Measurements from ENCODE around the gene ICAM2. TPM values are rescaled to one million over a fixed set of nuclear protein-coding genes. Genes with fewer than 3 reads are reported as not detected.

Gene ICAM2
- total RNA-seq, 4 donors from 2014 or later: 22.4 to 75.1 (median 58.1) TPM

DNA sequence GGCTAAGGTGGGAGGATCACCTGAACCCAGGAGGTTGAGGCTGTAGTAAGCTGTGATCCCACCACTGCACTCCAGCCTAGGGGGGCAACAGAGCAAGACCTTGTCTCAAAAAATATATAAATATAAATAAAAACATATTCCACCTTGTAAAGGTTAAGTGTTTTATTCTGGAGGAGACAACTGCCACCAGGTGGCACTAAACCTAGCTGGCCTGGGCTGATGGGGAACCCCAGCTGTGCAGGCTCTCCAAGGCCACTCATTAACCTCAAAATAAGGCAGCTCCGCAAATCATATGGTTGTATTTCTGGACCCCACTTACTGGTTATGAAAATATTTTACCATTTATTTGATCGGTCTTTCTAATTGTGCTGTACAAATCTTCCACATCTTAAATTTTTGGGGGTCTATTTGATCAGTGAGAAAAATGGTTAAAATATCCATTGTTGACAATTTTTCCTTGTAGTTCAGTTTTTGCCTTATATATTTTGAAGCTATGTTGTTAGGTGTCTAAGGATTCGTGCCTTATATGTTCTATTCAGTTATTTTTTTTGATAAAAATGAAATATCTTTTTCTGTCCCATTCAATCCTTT lies 8.5 kb upstream of the ICAM2 start:
- intact Hi-C loops (cut with DNase I): loop anchor here (1.0 kb wide), 1 partner anchor 104 kb away; no protein-coding TSS in a partner anchor
- Histone ChIP-seq H3K9me3 (no peaks in the 10 kb centered on the region), H3K27me3 (peaks cover 0 to 6% (median 2%) of the 10 kb centered on the region in 4 donors), H3K27ac (replicated peaks in 1 of 4) (no peak overlapping the region), H3K36me3 (no peaks in the 10 kb centered on the region), H3K4me3 (no peak overlapping the region), H3K4me1 (peaks cover 3 to 12% (median 11%) of the 10 kb centered on the region in 4 donors)
- 31% methylated on average over 3 of the region's 3 CpGs for WGBS
- DNase-seq (ENCODE audit: extremely low spot score): no peak
- TF ChIP-seq POLR2A (IDR thresholded peaks at IDR 0.05; ENCODE audit: low read depth): no peak
- TF ChIP-seq, protein P1, sequence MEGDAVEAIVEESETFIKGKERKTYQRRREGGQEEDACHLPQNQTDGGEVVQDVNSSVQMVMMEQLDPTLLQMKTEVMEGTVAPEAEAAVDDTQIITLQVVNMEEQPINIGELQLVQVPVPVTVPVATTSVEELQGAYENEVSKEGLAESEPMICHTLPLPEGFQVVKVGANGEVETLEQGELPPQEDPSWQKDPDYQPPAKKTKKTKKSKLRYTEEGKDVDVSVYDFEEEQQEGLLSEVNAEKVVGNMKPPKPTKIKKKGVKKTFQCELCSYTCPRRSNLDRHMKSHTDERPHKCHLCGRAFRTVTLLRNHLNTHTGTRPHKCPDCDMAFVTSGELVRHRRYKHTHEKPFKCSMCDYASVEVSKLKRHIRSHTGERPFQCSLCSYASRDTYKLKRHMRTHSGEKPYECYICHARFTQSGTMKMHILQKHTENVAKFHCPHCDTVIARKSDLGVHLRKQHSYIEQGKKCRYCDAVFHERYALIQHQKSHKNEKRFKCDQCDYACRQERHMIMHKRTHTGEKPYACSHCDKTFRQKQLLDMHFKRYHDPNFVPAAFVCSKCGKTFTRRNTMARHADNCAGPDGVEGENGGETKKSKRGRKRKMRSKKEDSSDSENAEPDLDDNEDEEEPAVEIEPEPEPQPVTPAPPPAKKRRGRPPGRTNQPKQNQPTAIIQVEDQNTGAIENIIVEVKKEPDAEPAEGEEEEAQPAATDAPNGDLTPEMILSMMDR (IDR thresholded peaks at IDR 0.05): peak; percentile 63 to 80 (median 78)
- peak in 1 of 2 donors; percentile 19 for TF ChIP-seq POLR2AphosphoS5 (IDR thresholded peaks at IDR 0.05)
- TF ChIP-seq EP300 (IDR thresholded peaks at IDR 0.05): no peak

DNA sequence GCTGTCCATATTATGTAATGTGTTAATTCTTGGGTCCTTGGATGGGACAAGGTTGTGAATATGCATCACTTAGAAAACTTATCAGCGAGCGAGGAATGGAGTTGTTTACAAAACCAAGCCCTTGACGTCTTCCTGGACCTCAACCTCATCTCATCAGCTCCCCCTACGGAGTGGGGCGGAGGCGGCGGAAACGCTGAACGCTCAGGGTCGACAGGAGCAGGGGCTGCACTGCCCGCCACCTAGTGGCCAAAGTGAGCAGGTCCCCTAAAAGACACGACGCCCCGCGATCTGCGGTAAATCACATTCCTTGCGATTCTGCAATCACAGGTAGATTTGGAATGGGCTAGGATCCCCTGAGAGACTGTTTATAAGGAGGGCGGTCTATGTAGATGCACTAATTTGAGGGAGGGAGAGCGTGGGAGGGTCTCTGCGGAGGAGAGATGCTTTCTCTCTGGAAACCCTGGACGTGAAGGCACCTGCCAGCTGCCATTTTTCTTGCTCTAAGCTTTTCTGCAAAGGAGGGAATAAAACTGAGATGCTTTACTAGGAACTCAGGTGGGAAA lies 5.4 kb upstream of the ICAM2 start:
- TF ChIP-seq EP300 (IDR thresholded peaks at IDR 0.05): no peak
- TF ChIP-seq POLR2AphosphoS5 (IDR thresholded peaks at IDR 0.05): peak in 1 of 2 donors; percentile 52
- TF ChIP-seq, protein P1 (IDR thresholded peaks at IDR 0.05): peak; percentile 81 to 97 (median 87)
- H3K36me3 ChIP-seq: no peaks in the 10 kb centered on the region
- H3K4me3 ChIP-seq: peak overlapping the region; percentile 9 to 47 (median 17)
- intact Hi-C loops (cut with DNase I): loop anchor here (1.0 kb wide), 1 partner anchor 107 kb away; no protein-coding TSS in a partner anchor
- 1% methylated on average over 18 of the region's 21 CpGs for WGBS
- H3K27me3 ChIP-seq: peaks cover 0 to 6% (median 2%) of the 10 kb centered on the region in 4 donors
- DNase-seq (ENCODE audit: extremely low spot score): no peak
- no peaks in the 10 kb centered on the region for H3K9me3 ChIP-seq
- no peak overlapping the region for H3K27ac ChIP-seq (replicated peaks in 1 of 4)
- H3K4me1 ChIP-seq: peaks cover 3 to 14% (median 11%) of the 10 kb centered on the region in 4 donors

GRCh38 chr17:64024781-64025731 lies 4.6 kb upstream of the ICAM2 start:
- Histone ChIP-seq H3K9me3 (no peaks in the 10 kb centered on the region), H3K36me3 (no peaks in the 10 kb centered on the region), H3K27me3 (peaks cover 0 to 6% (median 2%) of the 10 kb centered on the region in 4 donors), H3K4me3 (peak overlapping the region in 2 of 4 donors; percentile 18 to 47), H3K27ac (replicated peaks in 1 of 4) (peak overlapping the region in 2 of 4 donors; percentile 5 to 9), H3K4me1 (peaks cover 3 to 15% (median 11%) of the 10 kb centered on the region in 4 donors)
- WGBS: 57% methylated on average over 19 of the region's 19 CpGs
- DNase-seq (ENCODE audit: extremely low spot score): peak; percentile 45
- TF ChIP-seq, protein P1 (IDR thresholded peaks at IDR 0.05): no peak
- TF ChIP-seq EP300 (IDR thresholded peaks at IDR 0.05): no peak
- TF ChIP-seq POLR2AphosphoS5 (IDR thresholded peaks at IDR 0.05): no peak
- no peak for TF ChIP-seq POLR2A (IDR thresholded peaks at IDR 0.05; ENCODE audit: low read depth)
- intact Hi-C loops (cut with DNase I): loop anchor here (1.0 kb wide), 1 partner anchor 106 kb away; no protein-coding TSS in a partner anchor

DNA sequence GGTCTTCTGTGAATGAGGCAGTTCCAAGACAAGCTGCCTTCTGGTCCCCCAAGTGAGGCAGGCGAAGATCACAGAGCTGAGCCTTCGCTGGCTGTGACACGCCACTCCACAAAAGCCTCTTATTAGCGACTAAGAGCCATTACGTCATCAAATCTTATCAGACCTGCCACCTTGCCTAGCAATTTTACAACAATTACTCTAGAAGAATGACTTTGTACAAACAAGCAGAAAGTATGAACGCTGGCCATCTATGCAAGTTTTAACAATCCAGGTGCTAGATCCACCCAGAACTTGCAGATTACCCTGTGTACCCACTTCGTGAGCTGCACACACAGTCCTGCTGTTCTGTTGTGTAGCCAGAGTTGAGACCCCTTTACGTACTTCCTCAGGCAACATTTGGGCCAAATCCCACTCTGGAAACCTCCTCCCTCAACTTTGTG lies 3.8 kb upstream of the ICAM2 start:
- TF ChIP-seq, protein P1 (IDR thresholded peaks at IDR 0.05): no peak
- no peak for TF ChIP-seq EP300 (IDR thresholded peaks at IDR 0.05)
- TF ChIP-seq POLR2AphosphoS5 (IDR thresholded peaks at IDR 0.05): no peak
- TF ChIP-seq POLR2A (IDR thresholded peaks at IDR 0.05; ENCODE audit: low read depth): no peak
- Histone ChIP-seq H3K27ac (replicated peaks in 1 of 4) (no peak overlapping the region), H3K9me3 (no peaks in the 10 kb centered on the region), H3K4me3 (no peak overlapping the region), H3K36me3 (no peaks in the 10 kb centered on the region), H3K4me1 (peaks cover 3 to 15% (median 12%) of the 10 kb centered on the region in 4 donors), H3K27me3 (peaks cover 0 to 6% (median 2%) of the 10 kb centered on the region in 4 donors)
- DNase-seq (ENCODE audit: extremely low spot score): peak; percentile 34
- intact Hi-C loops (cut with DNase I): no loop called here
- 85% methylated on average over 8 of the region's 8 CpGs for WGBS

All from esophagus muscularis mucosa (tissue), 4 donors.